K562 (cell line): ENCODE measurements around the gene GFRA3.

Experiments used
- EZH2 ChIP-seq: IDR thresholded peaks from 2 replicates; pipeline ENCODE4 v1.6.1; 2012; ENCODE audit warnings: low read depth, mild to moderate bottlenecking, inconsistent platforms, low read length, borderline replicate concordance
- GTF2F1 ChIP-seq: IDR thresholded peaks from 2 replicates; pipeline ENCODE4 v1.6.1; 2011; ENCODE audit warnings: low read depth, low read length, improper control_type of control experiment
- JUN ChIP-seq, 2 experiments: sonication (generic) in 1 of 2; formaldehyde crosslinking in 1 of 2; IDR thresholded peaks; 2 replicates each; pipeline versions ENCODE4 v1.6.1 to v1.8.0; 2012 to 2022; ENCODE audit warnings: borderline replicate concordance in 2 of 2, mild to moderate bottlenecking in 2 of 2, improper control_type of control experiment in 1 of 2, low read depth in 1 of 2, low read length in 1 of 2, missing genetic modification reagents in 1 of 2
- NFIC ChIP-seq: fragments of 450-650 bp; IDR thresholded peaks from 2 replicates; pipeline ENCODE4 v1.6.1; 2017; ENCODE audit warnings: mild to moderate bottlenecking, inconsistent platforms
- YY1 ChIP-seq, 3 experiments: IDR thresholded peaks; 2 replicates each; pipeline ENCODE4 v1.6.1; 2011; ENCODE audit warnings: low read length in 2 of 3, mild to moderate bottlenecking in 2 of 3, moderate library complexity in 2 of 3, borderline replicate concordance in 1 of 3, control low read depth in 1 of 3, low read depth in 1 of 3; ENCODE audit not compliant: insufficient read depth in 3 of 3, insufficient replicate concordance in 2 of 3, control insufficient read depth in 1 of 3, insufficient read length in 1 of 3; ENCODE audit errors: extremely low read depth in 1 of 3

- TF ChIP-seq EZH2 (no peak), NFIC (no peak), GTF2F1 (no peak), JUN (IDR thresholded peaks at IDR 0.05; ENCODE audit: borderline replicate concordance, low read depth, low read length) (no peak), JUN (CRISPR knock-in tag; IDR thresholded peaks at IDR 0.05; ENCODE audit: borderline replicate concordance) (no peak), YY1 (IDR thresholded peaks at IDR 0.05; ENCODE audit: borderline replicate concordance in 1 of 3, control insufficient read depth in 1 of 3, extremely low read depth in 1 of 3, insufficient read depth in 3 of 3, insufficient read length in 1 of 3, insufficient replicate concordance in 2 of 3, low read depth in 1 of 3, low read length in 2 of 3) (no peak)
Observed at GRCh38 chr5:138282920-138283742, 8.7 kb upstream of the GFRA3 start.
